Activated CD4-positive, alpha-beta T cell treated with anti-CD3 and anti-CD28 coated beads, Interleukin-2, amount 10 ng/mL, durations not matched to agents 24 days and 14 days (primary cell): ENCODE results near the gene WDFY1. TPM values are rescaled to one million over a fixed set of nuclear protein-coding genes. Genes with fewer than 3 reads are reported as not detected.

ENCODE experiments used
- DNase-seq: peaks from one replicate; pipeline ENCODE4 v3.0.0; 2022
- H3K27ac Mint-ChIP-seq: one replicate; pipeline ENCODE4 v1.8.0; 2022; ENCODE audit warnings: mild to moderate bottlenecking, mixed read lengths
- H3K27me3 Mint-ChIP-seq: one replicate; pipeline ENCODE4 v1.8.0; 2022; ENCODE audit warnings: mixed read lengths
- H3K36me3 Mint-ChIP-seq: one replicate; pipeline ENCODE4 v1.8.0; 2022; ENCODE audit warnings: low read depth, mild to moderate bottlenecking, mixed read lengths
- H3K4me1 Mint-ChIP-seq: one replicate; pipeline ENCODE4 v1.8.0; 2021; ENCODE audit warnings: mixed read lengths
- H3K4me3 Mint-ChIP-seq: one replicate; pipeline ENCODE4 v1.8.0; 2022; ENCODE audit warnings: mild to moderate bottlenecking, moderate library complexity, mixed read lengths
- H3K9me3 Mint-ChIP-seq: one replicate; pipeline ENCODE4 v1.8.0; 2021; ENCODE audit warnings: mixed read lengths
- intact Hi-C: fragments of 100-400 bp; cut with micrococcal nuclease; formaldehyde crosslinking; loops from one replicate; pipeline ENCODE4 v1.15.1; 2023
- total RNA-seq: library from RNA; stranded (reverse); gene quantifications from 2 replicates; pipeline ENCODE4 v1.2.3, GENCODE V29; 2022

The WDFY1 gene
- total RNA-seq, result 25.3 and 27.8 TPM in 2 replicates

GRCh38 chr2:223944703-223945531, at the start of gene WDFY1:
WDFY1 (minus strand) TSS chr2:223945335; CDS start chr2:223945284, 51 bp downstream.
- Mint-ChIP-seq H3K4me1 (peaks cover 54% of the 10 kb centered on the region), H3K36me3 (peaks cover 13% of the 10 kb centered on the region), H3K27ac (peak within 1 kb of the TSS; percentile 94), H3K4me3 (peak within 1 kb of the TSS; percentile 91), H3K9me3 (peaks cover 4% of the 10 kb centered on the region), H3K27me3 (no peaks in the 10 kb centered on the region)
- peak; percentile 94 for DNase-seq
- intact Hi-C loops, result loop anchor here (1.0 to 5.0 kb wide), 4 partner anchors 12 to 982 kb away; partner anchors contain the start of genes AP1S3, CUL3 and MRPL44

DNA sequence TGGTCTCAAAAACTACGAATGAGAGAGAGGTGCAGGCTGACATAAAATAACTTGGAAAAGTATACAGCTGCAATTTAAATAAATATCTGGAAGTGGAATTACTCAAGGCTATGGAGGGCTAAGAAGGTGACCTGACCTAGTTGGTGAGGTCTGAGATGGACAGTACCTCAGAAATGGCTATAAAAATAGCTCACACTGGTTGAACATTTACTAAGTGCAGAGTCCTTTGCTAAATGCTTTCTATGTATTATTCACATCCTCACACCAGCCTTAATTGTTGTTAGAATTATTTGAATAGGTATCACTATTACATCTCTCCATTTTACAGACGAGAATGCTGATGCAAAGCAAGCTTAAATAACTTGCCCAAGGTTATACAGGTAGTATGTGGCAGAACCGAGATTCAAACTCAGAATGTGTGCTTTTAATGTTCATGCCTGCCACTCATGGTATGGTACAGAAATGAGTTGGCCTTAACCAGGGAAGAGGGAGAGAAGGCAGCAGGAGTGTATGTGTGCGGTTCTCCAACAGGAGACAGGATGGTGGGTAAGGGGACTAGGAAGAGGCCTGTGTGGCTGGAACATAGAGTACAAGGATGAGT, 49.5 kb upstream of the WDFY1 start:
- H3K27ac Mint-ChIP-seq, result peak overlapping the region; percentile 48
- H3K4me1 Mint-ChIP-seq, result peaks cover 10% of the 10 kb centered on the region
- intact Hi-C loops, result loop anchor here (1.0 to 5.0 kb wide), 3 partner anchors 30 to 373 kb away; no protein-coding TSS in a partner anchor
- no peaks in the 10 kb centered on the region for H3K9me3 Mint-ChIP-seq
- no peak for DNase-seq
- no peaks in the 10 kb centered on the region for H3K27me3 Mint-ChIP-seq
- H3K4me3 Mint-ChIP-seq, result no peak overlapping the region
- peaks cover 4% of the 10 kb centered on the region for H3K36me3 Mint-ChIP-seq

DNA sequence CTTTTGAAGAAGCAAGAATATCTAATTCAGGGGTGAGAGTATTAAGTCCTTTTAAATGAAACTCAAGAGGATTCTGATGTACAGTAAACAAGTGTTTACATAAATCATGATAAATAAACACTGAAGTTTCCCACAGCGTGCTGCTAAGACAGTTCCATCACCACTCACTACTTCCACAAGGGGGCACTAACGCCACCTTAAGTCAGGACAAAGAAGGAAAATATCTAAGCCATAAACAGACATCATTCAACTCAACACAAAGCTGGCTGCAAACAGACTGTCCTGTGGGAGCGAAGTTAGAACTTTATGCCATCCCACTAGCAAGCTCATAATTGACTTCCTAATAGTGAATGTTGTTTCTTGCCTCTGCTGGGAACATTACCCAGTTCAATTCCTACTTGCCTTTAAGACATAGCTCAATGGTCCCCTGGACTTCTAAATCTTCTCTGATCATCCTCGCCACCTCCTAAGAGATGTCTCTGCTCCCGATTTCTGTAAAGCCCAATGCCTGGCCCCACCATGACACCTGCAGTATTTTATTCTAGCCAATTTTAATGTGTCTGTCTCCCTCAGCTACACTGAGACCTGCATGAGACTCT, 48.6 kb upstream of the WDFY1 start:
- Mint-ChIP-seq H3K27me3 (no peaks in the 10 kb centered on the region), H3K36me3 (peaks cover 4% of the 10 kb centered on the region), H3K4me1 (peaks cover 10% of the 10 kb centered on the region), H3K27ac (no peak overlapping the region), H3K4me3 (no peak overlapping the region), H3K9me3 (no peaks in the 10 kb centered on the region)
- peak; percentile 90 for DNase-seq
- intact Hi-C loops, result loop anchor here (1.0 to 5.0 kb wide), 6 partner anchors 23 to 374 kb away; partner anchors contain the start of gene SERPINE2

- Mint-ChIP-seq H3K27ac (no peak overlapping the region), H3K27me3 (no peaks in the 10 kb centered on the region), H3K4me3 (no peak overlapping the region), H3K36me3 (peaks cover 2% of the 10 kb centered on the region), H3K9me3 (no peaks in the 10 kb centered on the region), H3K4me1 (peaks cover 10% of the 10 kb centered on the region)
- intact Hi-C loops, result loop anchor here (2.0 to 5.0 kb wide), 3 partner anchors 21 to 376 kb away; partner anchors contain the start of gene SERPINE2
- DNase-seq, result no peak
These were observed 46.5 kb upstream of the WDFY1 start for GRCh38 chr2:223991611-223992010.

DNA sequence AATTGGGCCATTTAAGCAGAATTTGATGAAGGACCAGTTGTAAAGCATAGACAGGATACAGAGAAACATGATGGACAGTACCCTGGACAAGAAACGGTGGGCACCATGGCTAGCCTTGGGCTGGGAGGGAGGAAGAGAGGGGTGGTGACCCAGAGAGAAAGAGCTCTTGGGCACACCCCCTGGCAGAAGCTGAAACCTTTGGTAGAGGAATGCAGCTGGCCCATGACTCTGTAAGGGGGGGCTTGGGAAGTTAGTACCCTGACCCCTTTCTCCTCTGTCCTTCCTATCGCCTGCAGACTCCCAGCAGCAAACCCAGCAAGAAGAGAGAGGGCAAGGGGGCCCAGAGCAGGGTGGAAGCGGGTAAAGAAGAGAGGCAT, 44.7 kb upstream of the WDFY1 start:
- H3K9me3 Mint-ChIP-seq, result no peaks in the 10 kb centered on the region
- DNase-seq, result no peak
- no peaks in the 10 kb centered on the region for H3K27me3 Mint-ChIP-seq
- peaks cover 5% of the 10 kb centered on the region for H3K4me1 Mint-ChIP-seq
- no peak overlapping the region for H3K4me3 Mint-ChIP-seq
- H3K27ac Mint-ChIP-seq, result no peak overlapping the region
- intact Hi-C loops, result loop anchor here (5.0 kb wide), 1 partner anchor 377 kb away; no protein-coding TSS in a partner anchor
- peaks cover 2% of the 10 kb centered on the region for H3K36me3 Mint-ChIP-seq

- H3K4me1 Mint-ChIP-seq, result peaks cover 3% of the 10 kb centered on the region
- DNase-seq, result no peak
- no peak overlapping the region for H3K4me3 Mint-ChIP-seq
- H3K27ac Mint-ChIP-seq, result no peak overlapping the region
- H3K9me3 Mint-ChIP-seq, result no peaks in the 10 kb centered on the region
- peaks cover 5% of the 10 kb centered on the region for H3K36me3 Mint-ChIP-seq
- no peaks in the 10 kb centered on the region for H3K27me3 Mint-ChIP-seq
- intact Hi-C loops, result no loop called here
These were observed 44.2 kb upstream of the WDFY1 start for GRCh38 chr2:223989206-223989855.

- peaks cover 10% of the 10 kb centered on the region for H3K36me3 Mint-ChIP-seq
- no peak for DNase-seq
These were observed 36.1 kb upstream of the WDFY1 start for GRCh38 chr2:223981241-223981640.

DNA sequence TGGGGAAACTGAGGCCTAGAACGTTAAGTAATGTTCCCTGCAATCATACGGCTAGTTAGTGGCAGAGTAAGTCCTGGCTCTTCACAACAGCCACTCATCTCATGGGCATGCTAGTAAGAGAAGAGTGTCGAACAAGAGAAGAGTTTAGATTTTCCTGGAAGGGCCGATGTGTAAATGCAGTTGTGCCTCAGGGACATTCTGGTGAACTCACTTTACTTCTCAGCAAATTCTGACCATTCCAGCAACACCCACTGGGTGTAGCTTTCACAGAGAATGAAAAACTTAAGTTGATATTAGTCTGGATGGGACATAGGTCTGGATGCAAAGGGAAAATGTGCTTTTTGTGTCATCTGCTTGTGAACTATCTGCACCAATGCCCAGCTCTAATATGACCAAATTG, 35.7 kb upstream of the WDFY1 start:
- no peaks in the 10 kb centered on the region for H3K9me3 Mint-ChIP-seq
- intact Hi-C loops, result no loop called here
- H3K4me3 Mint-ChIP-seq, result no peak overlapping the region
- no peak overlapping the region for H3K27ac Mint-ChIP-seq
- H3K36me3 Mint-ChIP-seq, result peaks cover 10% of the 10 kb centered on the region
- H3K4me1 Mint-ChIP-seq, result no peaks in the 10 kb centered on the region
- H3K27me3 Mint-ChIP-seq, result no peaks in the 10 kb centered on the region
- DNase-seq, result no peak

More at GRCh38 chr2:223981241-223981640, 36.1 kb upstream of the WDFY1 start:
- Mint-ChIP-seq H3K27me3 (no peaks in the 10 kb centered on the region), H3K27ac (no peak overlapping the region), H3K9me3 (no peaks in the 10 kb centered on the region), H3K4me3 (no peak overlapping the region), H3K4me1 (no peaks in the 10 kb centered on the region)
- intact Hi-C loops, result no loop called here

- Mint-ChIP-seq H3K27me3 (no peaks in the 10 kb centered on the region), H3K4me1 (no peaks in the 10 kb centered on the region), H3K4me3 (no peak overlapping the region), H3K36me3 (peaks cover 10% of the 10 kb centered on the region), H3K9me3 (no peaks in the 10 kb centered on the region), H3K27ac (no peak overlapping the region)
- DNase-seq, result no peak
- intact Hi-C loops, result no loop called here
These were observed 35.2 kb upstream of the WDFY1 start for GRCh38 chr2:223980397-223980735.

DNA sequence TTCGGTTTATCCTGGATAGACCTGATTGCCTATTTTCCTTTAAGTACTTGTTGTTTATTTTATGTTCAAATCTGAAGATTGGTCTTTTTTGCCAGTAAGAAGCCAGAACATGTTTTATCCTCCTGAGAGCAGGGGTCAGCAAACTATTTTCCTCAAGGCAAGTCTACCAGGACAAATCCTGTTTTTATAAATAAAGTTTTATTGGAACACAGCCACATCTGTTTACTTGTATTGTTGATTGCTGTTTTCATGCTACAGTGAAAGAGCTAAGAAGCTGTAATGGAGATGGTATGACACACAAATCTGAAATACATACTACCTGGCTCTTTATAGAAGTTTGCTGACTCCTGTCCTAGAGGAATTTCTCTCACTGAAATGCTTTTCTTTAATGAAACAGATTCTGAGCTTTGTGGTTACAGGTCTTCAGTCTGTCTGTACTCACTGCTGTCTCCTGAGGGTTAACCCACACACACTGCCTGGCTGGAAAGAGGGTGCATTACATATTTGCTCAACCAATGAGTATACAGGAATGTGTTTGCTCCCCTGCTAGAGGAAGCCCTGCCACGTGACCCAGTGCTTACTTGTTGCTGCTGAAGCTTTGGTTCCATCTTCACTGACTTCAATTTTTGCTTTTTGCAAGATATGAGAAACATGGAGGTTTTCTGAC, 34.7 kb upstream of the WDFY1 start:
- DNase-seq, result no peak
- no peak overlapping the region for H3K27ac Mint-ChIP-seq
- H3K4me3 Mint-ChIP-seq, result no peak overlapping the region
- H3K36me3 Mint-ChIP-seq, result peaks cover 10% of the 10 kb centered on the region
- H3K4me1 Mint-ChIP-seq, result no peaks in the 10 kb centered on the region
- intact Hi-C loops, result no loop called here
- no peaks in the 10 kb centered on the region for H3K27me3 Mint-ChIP-seq
- no peaks in the 10 kb centered on the region for H3K9me3 Mint-ChIP-seq

GRCh38 chr2:223978451-223978850, 33.3 kb upstream of the WDFY1 start:
- H3K9me3 Mint-ChIP-seq, result no peaks in the 10 kb centered on the region
- no peaks in the 10 kb centered on the region for H3K27me3 Mint-ChIP-seq
- DNase-seq, result no peak
- no peak overlapping the region for H3K4me3 Mint-ChIP-seq
- intact Hi-C loops, result no loop called here
- peaks cover 4% of the 10 kb centered on the region for H3K36me3 Mint-ChIP-seq
- no peak overlapping the region for H3K27ac Mint-ChIP-seq
- H3K4me1 Mint-ChIP-seq, result no peaks in the 10 kb centered on the region

- Mint-ChIP-seq H3K27ac (no peak overlapping the region), H3K27me3 (no peaks in the 10 kb centered on the region), H3K4me3 (no peak overlapping the region), H3K9me3 (no peaks in the 10 kb centered on the region), H3K36me3 (peaks cover 1% of the 10 kb centered on the region), H3K4me1 (no peaks in the 10 kb centered on the region)
- no peak for DNase-seq
- intact Hi-C loops, result no loop called here
These were observed 31.6 kb upstream of the WDFY1 start for GRCh38 chr2:223976635-223977226.

DNA sequence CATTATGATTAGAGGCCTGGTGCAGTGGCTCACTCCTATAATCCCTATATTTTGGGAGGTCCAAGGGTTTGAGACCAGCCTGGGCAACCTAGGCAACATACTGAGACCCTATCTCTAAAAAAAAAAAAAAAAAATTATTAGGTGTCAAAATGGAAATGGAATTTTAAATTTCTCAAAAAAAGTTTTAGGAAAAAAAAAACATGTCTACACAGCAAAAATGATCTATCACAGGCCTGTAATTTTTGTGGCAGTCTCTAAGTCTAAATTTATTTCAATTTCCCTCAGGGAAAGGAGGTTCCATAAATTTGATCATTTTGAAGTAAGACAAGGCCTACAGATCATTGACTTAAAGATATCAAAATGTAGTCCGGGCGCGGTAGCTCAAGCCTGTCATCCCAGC, 28.5 kb upstream of the WDFY1 start:
- H3K4me1 Mint-ChIP-seq, result peaks cover 5% of the 10 kb centered on the region
- no peak for DNase-seq
- peaks cover 6% of the 10 kb centered on the region for H3K36me3 Mint-ChIP-seq
- H3K27ac Mint-ChIP-seq, result no peak overlapping the region
- no peaks in the 10 kb centered on the region for H3K9me3 Mint-ChIP-seq
- no peak overlapping the region for H3K4me3 Mint-ChIP-seq
- no peaks in the 10 kb centered on the region for H3K27me3 Mint-ChIP-seq
- intact Hi-C loops, result no loop called here
